ENCODE data around the gene CSPG4.

DNA sequence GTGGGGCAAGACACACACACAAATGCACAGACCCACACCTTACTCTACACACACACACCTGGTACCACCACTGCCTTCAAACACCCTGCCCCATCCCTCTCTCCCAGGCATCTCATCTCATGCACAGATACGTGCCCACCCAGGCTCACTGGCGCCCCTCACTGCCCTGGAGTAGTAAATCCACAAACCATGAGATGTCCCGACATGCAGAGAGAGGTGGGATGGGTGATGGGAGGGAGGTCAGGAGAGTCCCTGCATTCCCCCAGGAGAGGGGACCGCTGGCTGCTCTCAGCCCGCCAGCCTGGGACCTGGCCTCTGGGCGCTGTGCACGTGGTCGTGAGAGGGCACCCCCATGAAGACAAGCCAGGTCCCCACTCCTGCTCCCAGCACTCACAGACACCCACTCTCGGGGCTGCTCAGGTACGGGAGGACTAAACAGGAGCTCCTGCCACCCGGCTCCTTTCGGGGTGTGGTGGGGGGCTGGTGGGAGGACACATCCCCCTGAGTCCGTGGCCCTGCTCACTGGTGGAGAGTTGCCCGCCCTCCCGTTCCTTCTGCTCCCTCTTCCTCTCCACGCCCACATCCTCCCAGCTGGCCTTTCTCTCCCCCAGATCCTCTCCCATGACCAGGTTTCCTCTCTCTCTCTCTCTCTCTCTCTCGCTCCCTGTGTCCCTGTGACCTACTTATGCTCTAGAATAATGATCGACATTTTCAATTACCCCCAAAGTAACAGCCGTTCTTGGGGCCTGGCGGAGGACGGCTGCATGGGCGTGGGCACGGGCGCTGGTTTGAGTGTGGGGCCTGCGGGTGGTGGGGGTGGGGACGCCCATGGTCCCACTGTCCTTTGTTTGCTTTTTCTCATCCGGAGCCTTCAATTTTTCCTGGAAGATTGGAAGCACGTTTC lies 18.9 kb upstream of the CSPG4 start:
- TF ChIP-seq MTA1 (IDR thresholded peaks at IDR 0.05; ENCODE audit: borderline replicate concordance) (no peak), TARDBP (IDR thresholded peaks at IDR 0.05) (no peak), SMAD3 (CRISPR knock-in tag; conservative IDR thresholded peaks at IDR 0.05) (no peak), EZH2 (IDR thresholded peaks at IDR 0.05; ENCODE audit: borderline replicate concordance, low read depth, low read length) (no peak)
- TF ChIP-seq, protein P1, sequence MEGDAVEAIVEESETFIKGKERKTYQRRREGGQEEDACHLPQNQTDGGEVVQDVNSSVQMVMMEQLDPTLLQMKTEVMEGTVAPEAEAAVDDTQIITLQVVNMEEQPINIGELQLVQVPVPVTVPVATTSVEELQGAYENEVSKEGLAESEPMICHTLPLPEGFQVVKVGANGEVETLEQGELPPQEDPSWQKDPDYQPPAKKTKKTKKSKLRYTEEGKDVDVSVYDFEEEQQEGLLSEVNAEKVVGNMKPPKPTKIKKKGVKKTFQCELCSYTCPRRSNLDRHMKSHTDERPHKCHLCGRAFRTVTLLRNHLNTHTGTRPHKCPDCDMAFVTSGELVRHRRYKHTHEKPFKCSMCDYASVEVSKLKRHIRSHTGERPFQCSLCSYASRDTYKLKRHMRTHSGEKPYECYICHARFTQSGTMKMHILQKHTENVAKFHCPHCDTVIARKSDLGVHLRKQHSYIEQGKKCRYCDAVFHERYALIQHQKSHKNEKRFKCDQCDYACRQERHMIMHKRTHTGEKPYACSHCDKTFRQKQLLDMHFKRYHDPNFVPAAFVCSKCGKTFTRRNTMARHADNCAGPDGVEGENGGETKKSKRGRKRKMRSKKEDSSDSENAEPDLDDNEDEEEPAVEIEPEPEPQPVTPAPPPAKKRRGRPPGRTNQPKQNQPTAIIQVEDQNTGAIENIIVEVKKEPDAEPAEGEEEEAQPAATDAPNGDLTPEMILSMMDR (IDR thresholded peaks at IDR 0.05 in 2 of 3, conservative IDR thresholded peaks at IDR 0.05 in 1 of 3; ENCODE audit: insufficient read depth in 2 of 3, low read depth in 1 of 3, low read length in 3 of 3), result peak; percentile 33 to 47 (median 36); a peak in 4 of 6 replicates
